SK-N-MC (cell line): Measurements from ENCODE around the gene CTNNBIP1.
A peak's percentile ranks its signal among the peaks of the same experiment; 100 is the strongest.

Experiments
- DNase-seq: peaks from one replicate; pipeline ENCODE4 v3.0.0-alpha.2; 2011; ENCODE audit warnings: low read depth, low spot score
- H3K27ac ChIP-seq: fragments of 200-600 bp; sonication (generic); 2 replicates; pipeline ENCODE4 v1.5.1; 2016; ENCODE audit warnings: mixed run types
- H3K36me3 ChIP-seq: fragments of 200-600 bp; sonication (generic); 2 replicates; pipeline ENCODE4 v1.6.1; 2017; ENCODE audit warnings: antibody characterized with exemption, low read length, mixed read lengths; ENCODE audit not compliant: insufficient read depth
- H3K4me3 ChIP-seq: fragments of 200-600 bp; sonication (generic); 2 replicates; pipeline ENCODE4 v1.5.1; 2016
- H3K9ac ChIP-seq: fragments of 200-600 bp; sonication (generic); 2 replicates; pipeline ENCODE4 v1.8.0; 2017; ENCODE audit warnings: mixed run types, mixed read lengths; ENCODE audit not compliant: insufficient read length
- H3K9me3 ChIP-seq: fragments of 200-600 bp; sonication (generic); 2 replicates; pipeline ENCODE4 v1.6.1; 2017; ENCODE audit warnings: low read depth, mild to moderate bottlenecking, antibody characterized with exemption, low read length, moderate library complexity, mixed read lengths
- EZH2 ChIP-seq: fragments of 200-600 bp; sonication (generic); IDR thresholded peaks from one replicate; pipeline ENCODE4 v1.6.1; 2017; ENCODE audit warnings: antibody characterized with exemption
- FOXP2 ChIP-seq: optimal IDR thresholded peaks from 2 replicates; pipeline ENCODE3; 2011; ENCODE audit warnings: mild to moderate bottlenecking, moderate library complexity; ENCODE audit not compliant: insufficient read depth; ENCODE audit errors: extremely low read length, control extremely low read depth
- POLR2AphosphoS5 ChIP-seq: IDR thresholded peaks from 2 replicates; pipeline ENCODE4 v1.6.1; 2012; ENCODE audit warnings: mild to moderate bottlenecking, low read depth, low read length, borderline replicate concordance

CTNNBIP1 gene

DNA sequence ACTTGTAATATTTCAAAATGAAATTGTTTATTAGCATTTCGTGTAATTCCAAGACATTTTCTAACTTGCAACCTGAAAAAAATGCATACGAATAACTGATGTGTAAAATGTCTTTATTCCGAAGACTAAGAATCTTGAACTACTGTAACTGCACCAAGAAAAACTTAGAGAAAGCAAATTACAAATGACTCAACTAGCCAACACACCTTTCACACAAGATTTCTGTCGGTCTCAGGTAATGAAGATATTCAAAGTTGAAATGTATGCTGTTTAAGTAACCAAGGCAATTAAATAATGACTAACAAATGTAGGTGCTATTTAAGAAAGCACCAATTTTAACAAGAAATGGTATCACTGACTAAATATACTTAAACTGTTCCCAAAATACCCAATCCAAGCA, 88.4 kb downstream of the CTNNBIP1 start:
- peak overlapping the region; percentile 80 for H3K9ac ChIP-seq
- no peak overlapping the region for H3K27ac ChIP-seq
- H3K4me3 ChIP-seq: peak overlapping the region; percentile 89

DNA sequence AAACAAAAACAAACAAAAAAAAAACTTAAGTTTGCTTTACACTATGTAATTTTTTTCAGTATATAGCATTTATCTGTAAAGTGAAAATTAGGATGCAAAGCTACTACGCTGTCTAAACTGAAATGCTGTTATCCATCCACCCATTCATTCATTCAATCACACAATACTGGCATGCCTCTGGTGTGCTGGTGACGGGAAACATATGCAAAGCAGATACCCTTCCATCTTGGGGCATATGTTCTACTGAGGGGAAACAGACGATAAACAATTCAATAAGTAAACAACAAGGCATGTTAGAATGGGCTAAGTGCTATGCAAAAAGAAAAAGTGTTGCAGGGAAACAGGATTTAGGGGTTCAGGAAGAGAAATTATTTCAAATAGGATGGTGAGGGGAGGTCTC, 89.5 kb downstream of the CTNNBIP1 start:
- H3K4me3 ChIP-seq: no peak overlapping the region
- no peak overlapping the region for H3K9ac ChIP-seq

More for the DNA sequence above, 88.4 kb downstream of the CTNNBIP1 start:
- no peak for TF ChIP-seq EZH2
- no peak for TF ChIP-seq FOXP2
- no peak for TF ChIP-seq POLR2AphosphoS5
- Histone ChIP-seq H3K36me3 (peaks cover 3% of the 10 kb centered on the region; the same call in 1 of the 2 replicates), H3K9me3 (no peaks in the 10 kb centered on the region)
- no peak for DNase-seq

DNA sequence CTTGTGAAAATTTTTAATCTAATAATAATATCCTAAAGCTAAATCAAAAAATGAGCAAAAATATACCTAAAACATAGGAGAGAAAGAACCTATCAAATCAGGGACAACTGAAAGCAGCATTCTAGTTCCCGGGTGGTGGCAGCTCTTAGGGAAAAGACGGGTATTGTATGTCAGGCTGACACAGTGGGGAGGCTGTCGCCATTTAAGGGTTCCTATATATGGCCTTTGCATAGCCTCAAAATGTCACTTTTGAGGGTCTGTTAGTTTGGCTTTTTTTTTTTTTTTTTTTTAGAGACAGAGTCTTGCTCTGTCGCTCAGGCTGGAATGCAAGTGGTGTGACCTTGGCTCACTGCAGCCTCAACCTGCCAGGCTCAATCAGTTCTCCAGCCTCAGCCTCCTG, 92.3 kb downstream of the CTNNBIP1 start:
- no peak overlapping the region for H3K27ac ChIP-seq
- no peak overlapping the region for H3K9ac ChIP-seq
- H3K36me3 ChIP-seq: peaks cover 3% of the 10 kb centered on the region; the same call in 1 of the 2 replicates
- H3K4me3 ChIP-seq: no peak overlapping the region
- DNase-seq: no peak
- H3K9me3 ChIP-seq: no peaks in the 10 kb centered on the region
- TF ChIP-seq FOXP2 (no peak), POLR2AphosphoS5 (no peak), EZH2 (no peak)

More for the DNA sequence above, 89.5 kb downstream of the CTNNBIP1 start:
- Histone ChIP-seq H3K9me3 (no peaks in the 10 kb centered on the region), H3K36me3 (peaks cover 3% of the 10 kb centered on the region; the same call in 1 of the 2 replicates), H3K27ac (no peak overlapping the region)
- DNase-seq: no peak
- TF ChIP-seq FOXP2 (no peak), POLR2AphosphoS5 (no peak), EZH2 (no peak)

DNA sequence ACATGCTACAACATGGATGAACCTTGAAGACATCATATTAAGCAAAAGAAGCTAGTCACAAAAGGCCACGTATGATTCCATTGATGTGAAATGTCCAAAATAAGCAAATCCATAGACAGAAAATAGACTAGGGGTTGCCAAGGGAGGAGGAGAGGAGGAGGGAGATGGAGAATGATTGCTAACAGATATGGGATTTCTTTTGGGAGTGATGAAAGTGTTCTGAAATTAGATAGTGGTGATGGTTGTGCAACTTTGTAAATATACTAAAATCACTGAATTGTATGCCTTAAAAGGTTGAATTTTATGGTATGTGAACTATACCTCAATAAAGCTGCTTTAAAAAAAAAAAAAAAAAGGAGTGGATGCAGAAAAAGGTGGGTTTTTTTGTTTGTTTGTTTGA, 93.9 kb downstream of the CTNNBIP1 start:
- Histone ChIP-seq H3K36me3 (peaks cover 3% of the 10 kb centered on the region; the same call in 1 of the 2 replicates), H3K9ac (no peak overlapping the region), H3K4me3 (no peak overlapping the region), H3K9me3 (no peaks in the 10 kb centered on the region), H3K27ac (no peak overlapping the region)
- TF ChIP-seq POLR2AphosphoS5 (no peak), EZH2 (no peak), FOXP2 (no peak)
- no peak for DNase-seq

DNA sequence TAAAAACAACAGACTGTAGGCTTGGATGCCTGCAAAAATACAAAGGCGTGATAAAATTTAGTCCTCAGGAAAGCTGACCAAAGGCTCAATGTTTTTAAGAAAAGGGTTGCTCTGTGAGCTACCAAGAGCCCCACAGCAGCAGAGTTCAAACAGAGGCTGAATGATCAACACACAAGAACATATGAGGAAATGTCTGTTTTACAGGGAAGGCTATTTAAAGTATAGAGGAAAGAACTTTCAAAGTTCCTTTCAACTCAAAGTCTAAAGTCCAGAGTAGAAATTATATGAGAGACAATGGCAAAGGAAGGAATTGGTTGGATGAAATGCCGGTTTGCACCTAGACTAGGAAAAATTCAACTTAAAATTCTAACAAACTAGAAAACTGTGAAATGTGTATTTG, 94.9 kb downstream of the CTNNBIP1 start:
- TF ChIP-seq FOXP2: no peak
- TF ChIP-seq EZH2: no peak
- TF ChIP-seq POLR2AphosphoS5: no peak
- Histone ChIP-seq H3K4me3 (no peak overlapping the region), H3K9ac (no peak overlapping the region), H3K36me3 (peaks cover 3% of the 10 kb centered on the region; the same call in 1 of the 2 replicates), H3K9me3 (no peaks in the 10 kb centered on the region), H3K27ac (0 out of 2 replicates have a peak overlapping the region, but pooled peaks have one; percentile 42)
- no peak for DNase-seq

DNA sequence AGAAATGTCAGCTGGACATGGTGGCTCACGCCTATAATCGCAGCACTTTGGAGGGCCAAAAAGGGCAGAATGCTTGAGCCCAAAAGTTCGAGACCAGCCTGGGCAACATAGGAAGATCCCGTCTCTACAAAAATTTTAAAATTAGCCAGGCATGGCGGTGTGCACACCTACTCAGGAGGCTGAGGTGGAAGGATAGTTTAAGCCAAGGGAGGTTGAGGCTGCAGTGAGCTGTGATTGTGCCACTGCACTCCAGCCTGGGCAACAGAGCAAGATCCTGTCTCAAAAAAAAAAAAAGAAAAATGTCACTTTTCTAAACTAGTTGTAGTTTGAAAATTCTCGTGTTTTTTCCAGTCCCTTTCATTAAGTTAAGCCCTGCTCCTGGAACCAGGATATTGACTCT, 95.5 kb downstream of the CTNNBIP1 start:
- no peaks in the 10 kb centered on the region for H3K9me3 ChIP-seq
- no peak for DNase-seq
- no peak overlapping the region for H3K4me3 ChIP-seq
- TF ChIP-seq FOXP2 (no peak), POLR2AphosphoS5 (no peak), EZH2 (no peak)
- H3K36me3 ChIP-seq: peaks cover 3% of the 10 kb centered on the region; the same call in 1 of the 2 replicates
- H3K9ac ChIP-seq: no peak overlapping the region
- H3K27ac ChIP-seq: no peak overlapping the region

DNA sequence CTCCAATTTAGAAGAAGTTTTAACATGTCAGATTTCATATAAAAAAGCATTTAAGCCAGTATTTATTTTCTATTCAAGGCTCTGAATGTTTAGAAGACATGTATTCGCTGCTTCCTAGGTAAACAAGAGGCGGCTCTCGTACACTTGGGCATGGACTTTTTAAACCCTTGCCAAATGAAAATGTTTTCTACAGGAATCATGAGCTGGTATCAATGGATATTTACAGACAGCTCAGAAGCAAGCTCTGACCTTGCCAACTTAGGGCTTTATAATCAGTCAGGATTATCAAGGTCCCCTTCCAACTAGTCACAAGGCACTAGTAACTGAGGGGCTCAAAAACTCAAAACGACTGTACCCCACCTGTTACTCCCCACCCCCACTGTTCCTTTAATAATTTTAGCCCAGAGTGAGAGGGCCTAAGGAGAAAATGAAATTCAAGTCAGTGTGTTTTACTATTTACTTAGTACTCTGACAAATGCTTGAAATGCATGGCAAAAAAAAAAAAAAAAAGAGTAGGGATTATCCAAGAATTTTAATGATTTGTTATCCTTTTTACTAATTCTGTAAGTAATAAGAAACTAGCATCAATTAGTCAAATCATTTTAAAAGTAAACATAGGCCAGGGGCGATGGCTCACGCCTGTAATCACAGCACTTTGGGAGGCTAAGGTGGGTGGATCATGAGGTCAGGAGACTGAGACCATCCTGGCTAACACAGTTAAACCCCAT, 98.7 kb downstream of the CTNNBIP1 start:
- H3K4me3 ChIP-seq: no peak overlapping the region
- no peak for DNase-seq
- no peaks in the 10 kb centered on the region for H3K9me3 ChIP-seq
- no peaks in the 10 kb centered on the region for H3K36me3 ChIP-seq
- TF ChIP-seq EZH2 (no peak), POLR2AphosphoS5 (no peak), FOXP2 (no peak)
- no peak overlapping the region for H3K9ac ChIP-seq
- 0 out of 2 replicates have a peak overlapping the region, but pooled peaks have one; percentile 19 for H3K27ac ChIP-seq

DNA sequence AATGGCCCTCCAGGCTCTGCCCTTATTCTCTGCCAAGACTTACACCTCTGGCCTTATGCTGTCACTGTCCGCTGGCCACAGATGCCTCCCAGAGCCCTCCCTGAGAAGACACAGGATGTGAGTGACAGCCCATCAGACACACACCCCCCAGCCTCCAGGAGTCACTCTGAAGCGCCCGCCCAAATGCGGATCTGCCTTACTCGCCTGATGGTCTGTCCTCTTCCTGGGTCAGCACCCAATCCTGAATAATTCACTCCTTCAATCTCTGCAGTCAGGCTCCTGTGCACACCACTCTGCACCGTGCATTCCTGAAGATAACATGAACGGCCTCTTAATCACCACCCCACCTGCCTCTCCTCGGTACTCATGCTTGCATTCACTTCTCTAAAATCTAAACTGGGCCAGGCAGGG, 101.0 kb downstream of the CTNNBIP1 start:
- no peak overlapping the region for H3K4me3 ChIP-seq
- no peak overlapping the region for H3K27ac ChIP-seq

DNA sequence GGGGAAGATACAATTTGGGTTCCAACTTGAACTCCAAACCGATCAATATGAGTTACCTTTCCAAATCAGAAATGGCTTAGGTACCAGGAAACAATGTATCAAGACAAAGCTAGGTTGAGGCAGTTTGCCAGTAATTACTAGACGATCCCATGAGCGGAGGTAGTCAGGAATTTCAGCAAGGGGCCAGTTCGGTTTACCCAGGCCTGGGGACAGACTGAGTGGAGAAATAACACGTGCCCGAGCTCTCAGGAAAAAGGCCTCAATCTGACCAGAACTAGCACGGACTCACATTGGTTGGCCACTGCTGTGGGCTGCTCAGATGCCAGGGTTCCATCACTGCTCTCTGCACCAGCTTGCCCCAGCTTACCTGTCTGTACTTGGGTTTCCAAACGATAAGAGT, 101.6 kb downstream of the CTNNBIP1 start:
- H3K4me3 ChIP-seq: no peak overlapping the region

More for the DNA sequence above, 101.0 kb downstream of the CTNNBIP1 start:
- DNase-seq: no peak
- H3K9ac ChIP-seq: no peak overlapping the region
- H3K9me3 ChIP-seq: no peaks in the 10 kb centered on the region
- no peak for TF ChIP-seq EZH2
- TF ChIP-seq POLR2AphosphoS5: no peak
- no peak for TF ChIP-seq FOXP2
- H3K36me3 ChIP-seq: no peaks in the 10 kb centered on the region

More for the DNA sequence above, 101.6 kb downstream of the CTNNBIP1 start:
- no peaks in the 10 kb centered on the region for H3K36me3 ChIP-seq
- TF ChIP-seq EZH2 (no peak), POLR2AphosphoS5 (no peak), FOXP2 (no peak)
- H3K9ac ChIP-seq: no peak overlapping the region
- no peak overlapping the region for H3K27ac ChIP-seq
- no peak for DNase-seq
- H3K9me3 ChIP-seq: no peaks in the 10 kb centered on the region
